GM10847 (cell line): ENCODE results near the gene BUB1.

Source experiments
- POLR2A ChIP-seq: IDR thresholded peaks from 2 replicates; pipeline ENCODE4 v1.6.1; 2011; ENCODE audit not compliant: insufficient read length; ENCODE audit errors: extremely low read depth

BUB1 gene

DNA sequence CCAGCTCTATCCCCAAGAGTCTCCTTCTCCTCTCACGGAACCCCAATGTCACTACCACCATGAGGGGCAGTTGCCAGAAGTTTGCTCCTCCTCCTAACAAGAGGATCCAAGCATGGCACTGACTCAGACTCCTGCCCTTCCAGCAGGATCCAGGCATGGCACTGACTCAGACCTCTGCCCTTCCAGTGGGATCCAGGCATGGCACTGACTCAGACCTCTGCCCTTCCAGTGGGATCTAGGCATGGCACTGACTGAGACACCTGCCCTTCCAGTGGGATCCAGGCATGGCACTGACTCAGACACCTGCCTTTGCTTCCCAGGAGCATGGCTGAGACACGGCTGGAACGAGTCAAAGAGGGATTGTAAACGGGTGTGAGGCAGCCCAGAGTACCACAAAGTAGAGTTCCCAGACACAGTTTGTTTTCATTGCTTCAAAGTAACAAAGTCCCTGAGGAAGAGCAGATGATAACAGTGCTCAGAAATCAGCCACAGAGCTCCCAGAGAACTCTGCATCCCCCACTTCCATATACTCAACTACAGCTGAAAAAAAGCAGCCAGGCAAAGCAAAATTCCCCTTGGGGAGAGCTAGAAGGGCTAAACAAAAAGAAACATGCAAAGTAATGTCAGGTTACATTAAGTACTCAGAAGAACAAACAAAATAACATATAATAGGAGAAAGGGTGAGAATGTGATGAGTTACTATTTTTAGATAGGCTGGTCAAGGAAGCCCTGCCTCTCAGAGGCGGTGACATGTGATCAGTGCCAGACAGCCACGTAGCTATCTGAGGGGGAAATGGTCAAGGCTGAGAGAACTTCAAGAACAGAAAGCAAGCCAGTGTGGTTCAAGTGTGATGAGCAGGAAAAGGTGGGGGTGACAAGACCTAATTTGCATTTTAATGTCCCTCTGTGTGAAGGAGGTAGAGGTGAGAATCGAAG, 3.0 kb downstream of the BUB1 start:
- no peak for TF ChIP-seq POLR2A

GRCh38 chr2:110673201-110673600, 4.7 kb downstream of the BUB1 start:
- TF ChIP-seq POLR2A, result no peak

GRCh38 chr2:110670826-110671225, 7.0 kb downstream of the BUB1 start:
- TF ChIP-seq POLR2A, result no peak

GRCh38 chr2:110669079-110669478, 8.8 kb downstream of the BUB1 start:
- no peak for TF ChIP-seq POLR2A

GRCh38 chr2:110667071-110667470, 10.8 kb downstream of the BUB1 start:
- no peak for TF ChIP-seq POLR2A

GRCh38 chr2:110664135-110664534, 13.7 kb downstream of the BUB1 start:
- no peak for TF ChIP-seq POLR2A

- no peak for TF ChIP-seq POLR2A
These were observed 15.3 kb downstream of the BUB1 start for GRCh38 chr2:110662560-110662959.

DNA sequence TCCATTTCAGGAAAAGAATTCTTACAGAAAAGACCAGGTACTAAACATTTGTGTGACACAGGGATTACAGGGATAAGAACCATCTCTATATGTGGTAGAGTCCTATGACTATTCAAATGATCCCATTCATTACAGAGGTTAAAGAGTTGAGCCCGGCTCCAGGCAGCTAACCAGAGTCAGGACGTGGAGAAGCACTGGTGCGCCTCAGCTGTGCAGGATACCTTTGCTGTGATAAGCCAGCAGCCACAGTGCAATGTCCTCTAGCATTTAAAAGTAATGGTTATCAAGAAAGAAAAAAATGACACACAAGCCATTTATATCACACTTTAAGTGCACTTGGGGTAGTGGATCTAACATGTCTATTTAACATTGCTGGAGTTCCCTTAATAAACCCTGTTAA, 17.3 kb downstream of the BUB1 start:
- no peak for TF ChIP-seq POLR2A

DNA sequence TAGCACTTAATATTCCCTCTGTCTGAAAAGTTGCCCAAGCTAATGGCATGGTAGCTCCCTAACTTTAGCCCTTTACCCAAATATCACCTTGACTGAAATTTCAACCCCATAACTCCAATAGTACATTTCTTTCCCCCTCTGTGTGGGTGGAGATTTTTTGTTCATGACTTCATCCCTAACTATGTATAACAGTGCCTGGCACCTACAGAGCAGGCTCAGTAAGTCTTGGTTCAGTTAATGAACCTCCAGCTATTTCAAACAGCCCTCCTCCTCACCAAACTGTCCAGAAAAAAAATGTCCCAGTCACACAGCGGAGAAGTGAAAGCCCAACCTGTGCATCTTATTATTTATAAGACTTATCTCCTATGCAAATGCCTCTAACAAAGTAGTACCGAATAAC, 18.6 kb downstream of the BUB1 start:
- TF ChIP-seq POLR2A, result no peak

DNA sequence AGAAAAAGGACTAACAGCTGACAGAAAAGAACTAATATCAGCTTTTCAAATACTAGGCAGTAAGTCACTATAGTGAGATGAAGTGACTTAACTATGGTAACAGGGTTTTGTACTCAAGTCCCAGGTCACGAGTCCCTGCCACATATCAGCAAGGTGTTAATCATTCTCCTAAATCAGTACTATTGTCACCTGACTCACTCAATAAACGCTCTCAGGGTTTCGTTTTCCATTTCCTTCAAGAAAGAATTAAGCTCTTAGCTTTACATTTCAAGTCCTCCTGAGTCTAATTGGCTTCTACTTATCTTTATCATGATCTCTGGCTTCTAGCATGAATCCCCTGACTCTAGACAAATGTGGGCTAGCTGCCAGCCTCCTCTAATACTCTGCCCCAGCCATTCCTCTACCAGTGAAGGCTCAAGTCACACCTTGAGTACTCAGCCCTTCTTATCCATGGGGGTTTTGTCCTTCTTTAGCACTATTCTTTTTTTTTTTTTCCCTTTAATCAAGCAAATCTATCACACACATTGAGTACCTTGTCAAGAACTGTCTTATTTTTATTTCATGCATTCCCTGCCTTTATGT, 20.0 kb downstream of the BUB1 start:
- no peak for TF ChIP-seq POLR2A

DNA sequence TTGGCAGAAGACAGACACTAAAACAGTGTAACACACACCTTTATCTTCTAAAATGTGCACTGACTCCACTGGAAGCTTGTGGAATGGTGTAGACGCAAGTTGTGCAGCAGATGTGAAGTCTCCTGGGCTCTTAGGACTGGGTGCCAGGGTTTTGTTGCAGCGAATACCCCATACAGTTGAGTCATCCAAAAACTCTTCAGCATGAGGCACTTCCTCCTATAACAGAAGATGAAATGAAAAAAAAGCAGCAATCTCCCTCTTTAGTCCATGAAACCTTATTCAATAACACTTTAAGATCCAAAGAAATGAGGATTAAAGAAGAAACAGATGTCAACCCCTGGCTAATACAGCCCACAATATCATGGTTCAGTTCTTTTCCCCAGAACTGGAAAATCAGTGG, 22.2 kb downstream of the BUB1 start:
- no peak for TF ChIP-seq POLR2A

DNA sequence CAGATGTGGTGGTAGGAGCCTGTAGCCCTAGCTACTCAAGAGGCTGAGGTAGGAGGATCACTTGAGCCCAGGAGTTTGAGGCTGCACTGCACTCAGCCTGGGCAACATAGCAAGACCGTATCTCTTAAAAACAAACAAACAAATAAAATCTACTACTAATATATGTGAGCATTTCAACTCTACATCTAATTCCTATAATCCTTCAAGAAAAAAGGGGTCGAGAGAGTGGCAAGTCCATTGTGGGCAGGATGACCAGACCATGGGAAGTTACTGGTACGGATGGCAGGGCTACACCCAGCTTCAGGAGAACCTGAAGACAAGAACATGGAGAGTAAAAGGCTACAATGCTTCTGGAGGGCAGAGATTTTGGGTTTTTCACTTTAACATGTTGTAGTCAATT, 24.0 kb downstream of the BUB1 start:
- TF ChIP-seq POLR2A, result no peak

- TF ChIP-seq POLR2A, result no peak
These were observed 27.5 kb downstream of the BUB1 start for GRCh38 chr2:110650346-110650745.

DNA sequence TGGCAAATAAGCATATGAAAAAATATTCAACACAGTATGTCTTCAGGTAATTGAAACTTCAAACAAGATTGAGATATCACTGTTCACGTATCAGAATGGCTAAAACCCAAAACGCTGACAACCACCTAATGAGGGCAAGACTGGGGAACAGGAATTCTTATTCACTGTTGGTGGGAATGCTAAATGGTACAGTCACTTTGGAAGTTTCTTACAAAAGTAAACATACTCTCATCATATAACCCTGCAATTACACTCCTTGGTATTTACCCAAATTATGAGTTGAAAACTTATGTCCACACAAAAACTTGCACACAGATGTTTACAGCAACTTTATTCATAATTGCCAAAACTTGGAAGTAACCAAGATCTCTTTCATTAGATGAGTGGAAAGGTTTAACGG, 30.1 kb downstream of the BUB1 start:
- no peak for TF ChIP-seq POLR2A

DNA sequence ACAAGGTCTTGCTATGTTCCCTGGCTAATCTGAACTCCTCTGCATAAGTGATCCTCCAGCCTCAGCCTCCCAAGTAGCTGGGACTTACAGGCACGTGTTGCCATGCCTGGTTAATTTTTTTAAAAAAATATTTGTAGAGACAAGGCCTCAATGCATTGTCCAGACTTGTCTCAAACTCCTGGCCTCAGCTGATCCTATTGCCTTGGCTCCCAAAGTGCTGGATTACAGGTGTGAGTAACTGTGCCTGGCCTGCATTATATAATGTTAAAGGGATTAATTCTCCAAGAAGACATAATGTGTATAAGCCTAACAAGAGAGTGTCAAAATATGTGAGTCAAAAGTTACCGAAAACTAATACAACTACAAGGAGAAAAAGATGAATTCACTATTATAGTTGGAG, 32.2 kb downstream of the BUB1 start:
- TF ChIP-seq POLR2A, result no peak

DNA sequence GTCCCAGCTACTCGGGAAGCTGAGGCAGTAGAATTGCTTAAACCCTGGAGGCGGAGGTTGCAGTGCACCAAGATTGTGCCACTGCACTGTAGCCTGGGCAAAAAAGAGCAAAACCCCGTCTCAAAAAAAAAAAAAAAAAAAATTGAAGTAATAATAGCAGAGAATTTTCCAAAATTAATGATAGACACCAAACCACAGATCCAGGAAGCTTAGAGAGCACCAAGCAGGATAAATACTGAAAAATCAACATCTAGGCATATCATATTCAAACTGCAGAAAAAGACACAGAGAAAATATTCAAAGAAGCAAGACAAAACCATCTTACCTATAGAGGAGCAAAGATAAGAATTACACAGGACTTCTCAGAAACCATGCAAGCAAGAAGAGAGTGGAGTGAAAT, 33.5 kb downstream of the BUB1 start:
- TF ChIP-seq POLR2A, result no peak

DNA sequence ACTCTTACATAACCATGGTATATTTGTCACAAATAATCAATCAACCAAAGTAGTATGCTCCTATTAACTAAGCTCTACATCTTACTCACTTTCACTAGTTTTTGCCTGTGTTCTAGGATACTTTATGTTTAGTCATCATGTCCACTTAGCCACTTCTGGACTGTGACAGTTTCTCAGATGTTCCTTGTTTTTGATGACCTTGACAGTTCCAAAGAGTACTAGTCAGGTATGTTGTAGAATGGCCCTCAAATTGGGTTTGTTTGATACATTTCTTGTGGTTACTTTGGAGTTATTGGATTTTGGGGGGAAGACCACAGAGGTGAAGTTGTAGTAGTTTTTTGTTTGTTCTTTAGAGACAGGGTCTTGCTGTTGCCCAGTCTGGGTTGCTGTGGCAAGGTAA, 35.5 kb downstream of the BUB1 start:
- no peak for TF ChIP-seq POLR2A

- no peak for TF ChIP-seq POLR2A
These were observed 37.9 kb downstream of the BUB1 start for GRCh38 chr2:110639972-110640371.
